Spleen (tissue), 7 donors: ENCODE data around the gene B3GALNT1.

ENCODE experiments used
- POLR2A ChIP-seq, 3 donors: fragments of 450-650 bp; IDR thresholded peaks; one replicate each; pipeline ENCODE4 v1.5.1; 2017; ENCODE audit warnings: antibody characterized with exemption in 3 of 3, mild to moderate bottlenecking in 1 of 3
- TF ChIP-seq, protein P1 (sequence below), 11 experiments: fragments of 200-600 bp in 7 of 11; fragments of 450-650 bp in 4 of 11; sonication (generic) in 4 of 11; IDR thresholded peaks in 8 of 11; conservative IDR thresholded peaks in 3 of 11; 1 replicate in 7 of 11; 2 replicates in 4 of 11; pipeline versions ENCODE4 v1.4.0 to v1.8.0; 2016 to 2021; ENCODE audit warnings: antibody characterized with exemption in 11 of 11, inconsistent platforms in 4 of 11, mild to moderate bottlenecking in 1 of 11
- donor health status: DM: no; HTN: no; CAD: no; lungs with moderate emphysema.
- donor health status: DM: no; HTN: no; CAD: no.
- donor health status: DM: no; HTN: no; CAD: no.

DNA sequence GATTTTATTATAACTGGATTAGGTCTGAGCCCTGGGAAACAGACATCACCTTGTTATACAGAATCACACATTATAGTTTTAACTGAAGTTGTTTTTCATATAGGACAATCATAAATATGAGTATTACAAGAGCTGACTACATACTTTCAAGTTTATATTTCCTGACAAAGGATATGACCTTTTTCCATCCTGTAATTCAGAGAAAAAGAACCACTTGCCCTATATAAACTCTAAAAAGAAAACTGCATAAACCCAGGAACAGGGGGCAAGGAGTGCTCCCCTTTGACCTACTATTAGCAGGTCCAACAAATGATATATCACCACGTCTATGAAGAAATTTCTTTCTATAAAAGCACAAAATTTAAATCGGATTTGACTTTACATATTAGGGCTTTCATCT, 20.9 kb downstream of the B3GALNT1 start:
- TF ChIP-seq, protein P1, sequence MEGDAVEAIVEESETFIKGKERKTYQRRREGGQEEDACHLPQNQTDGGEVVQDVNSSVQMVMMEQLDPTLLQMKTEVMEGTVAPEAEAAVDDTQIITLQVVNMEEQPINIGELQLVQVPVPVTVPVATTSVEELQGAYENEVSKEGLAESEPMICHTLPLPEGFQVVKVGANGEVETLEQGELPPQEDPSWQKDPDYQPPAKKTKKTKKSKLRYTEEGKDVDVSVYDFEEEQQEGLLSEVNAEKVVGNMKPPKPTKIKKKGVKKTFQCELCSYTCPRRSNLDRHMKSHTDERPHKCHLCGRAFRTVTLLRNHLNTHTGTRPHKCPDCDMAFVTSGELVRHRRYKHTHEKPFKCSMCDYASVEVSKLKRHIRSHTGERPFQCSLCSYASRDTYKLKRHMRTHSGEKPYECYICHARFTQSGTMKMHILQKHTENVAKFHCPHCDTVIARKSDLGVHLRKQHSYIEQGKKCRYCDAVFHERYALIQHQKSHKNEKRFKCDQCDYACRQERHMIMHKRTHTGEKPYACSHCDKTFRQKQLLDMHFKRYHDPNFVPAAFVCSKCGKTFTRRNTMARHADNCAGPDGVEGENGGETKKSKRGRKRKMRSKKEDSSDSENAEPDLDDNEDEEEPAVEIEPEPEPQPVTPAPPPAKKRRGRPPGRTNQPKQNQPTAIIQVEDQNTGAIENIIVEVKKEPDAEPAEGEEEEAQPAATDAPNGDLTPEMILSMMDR (IDR thresholded peaks at IDR 0.05 in 8 of 11, conservative IDR thresholded peaks at IDR 0.05 in 3 of 11), result no peak
- no peak for TF ChIP-seq POLR2A (IDR thresholded peaks at IDR 0.05)
